GM19025 (cell line): ENCODE data around the gene NAPB.

Experiments used
- ATAC-seq: cut with Tn5 transposase; IDR thresholded peaks from one replicate; pipeline ENCODE4 v1.9.1; 2021; ENCODE audit warnings: mild to moderate bottlenecking, low read depth, moderate library complexity; ENCODE audit not compliant: unreplicated experiment

The NAPB gene

GRCh38 chr20:23438661-23439060, 17.4 kb upstream of the NAPB start:
- ATAC-seq, result no peak

DNA sequence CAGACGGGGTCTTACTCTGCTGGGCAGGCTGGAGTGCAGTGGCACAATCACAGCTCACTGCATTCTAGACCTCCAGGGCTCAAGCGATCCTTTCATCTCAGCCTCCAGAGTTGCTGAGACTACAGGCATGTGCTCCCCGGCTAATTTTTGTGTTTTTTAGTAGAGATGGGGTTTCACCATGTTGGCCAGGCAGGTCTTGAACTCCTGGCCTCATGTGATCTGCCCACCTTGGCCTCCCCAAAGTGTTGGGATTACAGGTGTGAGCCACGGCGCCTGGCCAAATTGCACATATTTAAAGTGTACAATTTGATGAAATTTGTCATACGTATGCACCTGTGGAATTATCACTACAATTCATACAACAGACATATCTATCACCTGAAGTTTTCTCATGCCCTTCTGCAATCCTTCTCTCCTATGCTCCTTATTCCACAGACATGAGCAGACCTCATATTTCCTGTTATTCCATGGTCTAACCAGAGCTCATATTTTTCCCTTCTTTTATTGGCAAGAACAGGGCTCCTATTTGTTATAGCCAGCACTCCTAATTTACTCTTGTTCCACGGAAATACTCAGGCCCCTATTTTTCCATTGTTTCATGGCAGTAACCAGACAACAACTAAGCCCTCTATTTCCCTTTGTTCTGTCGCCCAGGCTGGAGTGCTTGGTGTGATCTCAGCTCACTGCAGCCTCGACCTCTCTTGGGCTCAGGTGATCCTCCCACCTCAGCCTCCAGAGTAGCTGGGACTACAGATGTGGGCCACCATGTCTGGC, 16.0 kb upstream of the NAPB start:
- no peak for ATAC-seq

DNA sequence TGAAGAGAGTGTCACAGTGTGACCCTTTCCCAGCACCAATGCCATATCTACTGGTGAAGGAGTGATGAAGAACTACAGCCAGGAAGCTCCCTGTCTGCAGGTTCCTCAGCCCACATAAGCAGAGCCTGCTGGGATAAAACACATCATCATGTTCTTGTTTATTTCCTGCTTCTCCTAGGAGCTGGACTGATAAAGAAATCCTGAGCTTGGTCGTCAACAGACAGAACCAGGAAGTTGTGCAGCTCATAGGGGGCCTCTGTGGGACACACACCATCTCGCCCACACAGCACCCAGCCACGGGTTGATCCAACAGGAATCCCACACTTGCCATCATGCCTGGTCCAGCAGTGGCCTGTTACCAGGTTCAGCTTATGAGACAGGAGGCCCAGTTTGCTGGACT, 15.4 kb upstream of the NAPB start:
- no peak for ATAC-seq

DNA sequence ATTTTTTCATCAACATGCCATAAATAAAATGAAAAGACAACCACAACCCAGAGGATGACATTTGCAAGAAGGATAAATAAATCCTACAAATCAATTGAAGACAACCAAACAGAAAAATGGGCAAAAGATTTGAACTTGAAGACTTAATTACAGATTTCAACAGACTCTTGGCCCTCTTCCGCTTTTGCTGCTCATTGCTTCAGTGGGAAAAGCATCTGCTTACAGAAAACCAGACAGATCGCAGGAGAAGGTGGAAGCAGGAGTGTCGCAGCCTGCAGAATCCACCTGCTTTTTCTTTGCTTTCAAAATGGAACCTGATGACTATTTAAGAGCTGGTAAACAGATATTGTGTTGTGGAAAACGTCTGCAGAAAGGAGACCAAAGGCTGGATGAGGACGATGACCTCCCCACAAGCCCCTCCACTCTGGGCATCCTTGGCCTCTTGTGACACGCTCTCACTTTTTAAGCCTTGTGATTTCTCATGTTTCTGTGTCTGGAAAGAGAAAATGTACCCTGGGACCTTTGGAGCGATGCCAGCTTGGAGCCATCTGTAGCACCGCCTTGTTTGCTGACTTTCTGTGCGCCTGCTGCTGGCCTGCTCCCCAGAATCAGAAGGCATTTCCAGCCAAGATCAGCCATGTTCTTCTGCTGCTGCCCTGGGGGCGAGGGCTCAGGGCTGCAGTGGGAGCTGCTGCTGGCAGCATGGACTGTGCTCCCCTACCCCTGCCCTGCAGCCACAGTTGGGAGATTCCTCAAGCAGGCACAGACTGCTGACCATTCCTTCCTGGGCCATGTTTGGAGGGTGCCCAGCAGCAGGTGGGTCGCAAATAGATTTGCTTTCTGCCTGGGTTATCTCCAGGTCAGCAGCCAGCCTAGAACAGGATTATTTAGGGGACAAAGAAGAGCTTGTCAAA, 14.6 kb upstream of the NAPB start:
- no peak for ATAC-seq

DNA sequence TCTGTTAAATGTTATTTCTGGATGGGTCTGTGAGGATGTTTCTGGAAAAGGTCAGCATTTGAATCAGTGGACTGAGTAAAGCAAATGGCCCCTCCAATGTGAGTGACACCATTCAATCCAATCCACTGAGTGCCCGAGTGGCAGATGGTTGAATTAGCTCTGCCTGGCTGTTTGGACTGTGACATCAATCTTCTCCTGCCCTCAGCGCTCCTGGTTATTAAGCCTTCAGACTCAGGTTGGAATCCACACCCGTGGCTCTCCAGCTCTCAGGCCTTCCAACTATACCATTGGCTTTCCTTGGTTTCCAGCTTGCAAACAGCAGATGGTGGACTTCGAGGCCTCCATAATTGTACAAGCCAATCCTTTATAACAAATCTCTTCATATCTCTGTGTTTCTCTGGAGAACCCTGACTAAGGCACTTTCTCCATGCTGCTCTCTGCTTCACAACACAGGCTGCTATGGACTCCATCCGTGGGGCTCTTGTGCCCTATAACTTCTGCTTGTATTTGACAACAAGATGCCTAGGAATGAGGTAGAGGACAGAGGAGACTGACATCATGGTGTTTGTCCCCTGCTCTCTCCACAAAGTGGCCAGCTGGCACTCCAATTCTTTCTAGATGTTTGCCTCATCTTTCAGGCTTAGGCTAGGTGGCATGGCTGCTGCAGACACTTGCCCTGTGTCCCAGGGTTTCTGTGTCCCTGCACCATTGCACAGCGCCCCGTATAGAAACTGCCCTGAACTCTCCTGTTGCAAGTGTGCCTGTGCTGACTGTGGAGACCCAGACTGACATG, 13.4 kb upstream of the NAPB start:
- no peak for ATAC-seq

DNA sequence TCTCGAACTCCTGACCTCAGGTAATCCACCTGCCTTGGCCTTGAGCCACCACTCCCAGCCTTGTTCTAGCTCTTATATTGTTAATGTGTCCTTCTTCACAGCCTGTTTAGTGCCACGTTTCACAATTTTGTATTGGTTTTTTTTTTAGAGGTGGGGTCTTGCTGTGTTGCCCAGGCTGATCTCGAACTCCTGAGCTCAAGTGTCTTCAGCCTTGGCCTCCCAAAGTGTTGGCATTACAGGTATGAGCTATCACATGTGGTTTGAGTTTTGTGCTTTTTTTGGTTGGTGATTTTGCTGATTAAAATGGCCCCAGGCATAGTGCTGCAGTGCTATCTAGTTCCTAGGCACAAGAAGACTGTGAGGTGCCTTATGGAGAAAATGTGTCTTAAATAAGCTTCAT, 12.3 kb upstream of the NAPB start:
- no peak for ATAC-seq

DNA sequence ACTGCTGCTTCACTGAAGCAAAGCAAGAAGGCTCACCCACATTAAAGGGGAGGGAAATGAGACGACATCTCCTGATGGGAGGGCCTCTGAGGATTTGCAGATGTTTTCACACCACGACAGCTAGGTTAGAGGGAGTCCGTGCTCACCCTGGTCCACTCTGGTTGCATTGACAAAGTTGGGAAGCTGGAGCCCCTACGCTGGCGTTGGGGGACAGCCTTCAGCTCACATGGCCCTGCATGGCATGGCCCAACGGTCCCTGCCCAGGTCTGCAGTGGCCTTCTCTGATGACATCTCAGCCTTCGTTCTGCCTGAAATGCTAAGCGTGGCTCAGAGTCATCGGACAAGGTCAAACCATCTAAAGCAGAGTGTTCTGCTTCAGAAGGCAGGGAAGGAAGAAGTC, 3.8 kb upstream of the NAPB start:
- no peak for ATAC-seq

DNA sequence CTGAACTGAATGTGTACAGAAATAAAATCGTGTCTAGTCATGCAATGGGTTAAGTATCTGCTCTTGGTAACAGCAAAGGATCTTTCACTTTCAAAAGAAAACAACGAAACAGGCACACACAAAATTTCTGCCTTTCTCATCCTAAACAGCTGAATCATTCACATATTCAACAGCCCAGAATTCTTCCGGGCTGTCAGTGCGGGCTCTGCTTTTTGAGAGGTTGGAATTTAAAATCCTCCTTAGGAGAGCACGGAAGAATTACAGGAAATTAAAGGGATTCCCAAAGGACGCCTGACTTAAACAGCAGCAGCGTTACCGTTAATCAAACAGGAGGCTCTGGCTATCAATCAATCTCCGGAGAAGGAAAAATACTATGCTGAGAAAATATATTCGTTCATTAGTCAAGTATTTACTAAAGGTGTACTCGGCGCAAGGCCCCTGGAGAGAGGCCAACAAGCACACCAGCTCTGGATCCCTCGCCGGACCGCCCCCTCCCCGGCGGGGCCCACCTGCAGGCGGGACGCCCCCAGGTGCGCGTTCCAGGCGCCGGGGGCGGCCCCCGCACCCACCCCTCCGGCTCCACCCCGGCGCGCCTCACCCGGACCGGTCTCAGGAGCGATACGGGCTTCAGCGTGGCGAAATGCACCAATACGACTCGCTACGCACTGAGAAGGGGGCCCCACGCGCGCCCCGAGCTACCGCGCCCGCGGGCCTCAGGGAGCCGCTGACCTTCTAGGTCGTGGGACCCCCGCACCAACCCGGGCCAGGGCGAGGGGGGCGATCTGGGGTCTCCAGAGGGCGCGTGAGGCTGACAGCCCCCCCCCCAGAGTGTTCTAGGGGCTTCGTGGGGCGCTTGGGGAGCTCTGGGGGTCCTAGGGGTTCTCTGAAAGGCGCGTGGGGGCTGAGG, 1.0 kb downstream of the NAPB start:
- ATAC-seq, result peak; percentile 20

DNA sequence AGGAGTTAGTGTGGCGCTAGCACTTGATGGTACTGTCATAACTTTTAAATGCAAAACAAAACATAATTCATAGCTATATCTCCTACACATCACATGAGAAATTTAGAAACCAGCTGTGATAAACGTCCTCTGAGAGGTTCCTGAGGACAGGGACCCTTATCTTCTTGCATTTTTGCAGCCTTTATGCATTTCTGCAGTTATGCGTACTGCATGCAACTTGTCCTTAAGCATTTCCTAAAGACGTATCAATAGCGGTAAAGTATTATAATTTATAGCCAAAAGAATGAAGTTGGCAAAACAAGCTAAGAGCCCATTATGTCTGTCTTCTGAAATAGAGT, 1.7 kb downstream of the NAPB start:
- no peak for ATAC-seq

GRCh38 chr20:23417861-23418260, 3.4 kb downstream of the NAPB start:
- no peak for ATAC-seq

GRCh38 chr20:23415959-23416583, 5.2 kb downstream of the NAPB start:
- ATAC-seq, result no peak

DNA sequence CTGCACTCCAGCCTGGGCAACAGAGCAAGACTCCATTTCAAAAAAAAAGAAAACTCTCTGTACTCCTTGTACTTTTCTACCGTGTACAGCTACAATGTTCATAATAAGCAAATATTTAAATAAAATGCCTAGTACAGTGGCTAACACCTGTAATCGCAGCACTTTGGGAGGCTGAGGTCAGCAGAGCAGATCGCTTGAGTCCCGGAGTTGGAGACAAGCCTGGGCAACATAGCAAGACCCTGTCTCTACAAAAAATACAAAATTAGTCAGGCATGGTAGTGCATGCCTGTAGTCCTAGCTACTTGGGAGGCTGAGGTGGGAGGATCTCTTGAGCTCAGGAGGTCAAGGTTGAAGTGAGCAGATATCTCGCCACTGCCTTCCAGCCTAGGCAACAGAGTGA, 5.7 kb downstream of the NAPB start:
- no peak for ATAC-seq

GRCh38 chr20:23414526-23415188, 6.6 kb downstream of the NAPB start:
- no peak for ATAC-seq

- no peak for ATAC-seq
Measured at GRCh38 chr20:23413862-23414422, 7.3 kb downstream of the NAPB start.

GRCh38 chr20:23412026-23412425, 9.3 kb downstream of the NAPB start:
- ATAC-seq, result no peak

GRCh38 chr20:23410916-23411695, 10.2 kb downstream of the NAPB start:
- no peak for ATAC-seq

DNA sequence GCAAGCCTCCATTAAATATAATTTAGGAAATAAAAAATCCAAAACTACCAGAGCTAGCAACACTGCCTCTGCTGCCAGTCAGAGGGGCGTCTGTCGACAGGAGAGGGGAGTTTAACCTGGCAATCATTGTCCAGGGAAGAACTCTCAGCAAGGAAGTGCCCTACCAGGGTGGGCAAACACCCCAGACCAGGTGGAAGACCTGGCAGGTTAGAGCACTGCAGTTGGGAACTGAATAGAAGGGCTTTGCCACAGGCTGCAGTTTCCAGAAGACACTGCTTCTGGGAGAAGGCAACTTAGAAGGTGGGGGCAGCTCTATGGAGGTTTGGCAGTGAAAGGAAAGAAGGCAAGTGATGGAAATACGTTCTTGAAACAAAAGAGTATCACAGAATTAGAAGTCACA, 11.5 kb downstream of the NAPB start:
- no peak for ATAC-seq

DNA sequence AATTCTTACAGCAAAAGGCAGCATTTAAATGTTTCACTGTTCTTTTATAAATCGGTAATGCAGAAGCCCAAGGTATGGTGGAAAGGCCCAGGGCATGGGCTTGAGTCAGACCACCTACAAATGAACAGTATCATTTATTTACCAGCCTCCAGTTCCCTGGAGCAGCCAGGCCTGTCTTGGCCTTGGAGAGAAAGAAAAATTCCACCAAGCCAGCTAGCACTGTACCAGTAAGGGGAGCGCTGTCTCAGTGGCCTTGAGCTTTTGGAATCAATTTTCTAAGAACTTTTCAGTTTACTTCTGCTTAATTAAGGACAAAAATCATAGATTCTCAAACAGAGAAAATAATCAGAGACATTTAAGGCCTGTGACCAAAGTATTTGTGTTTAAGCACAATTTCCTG, 12.3 kb downstream of the NAPB start:
- ATAC-seq, result no peak
